Endothelial cell of umbilical vein (primary cell): ENCODE results near the gene PPFIBP1. TPM values are rescaled to one million over a fixed set of nuclear protein-coding genes. Genes with fewer than 3 reads are reported as not detected.

Source experiments
- BruUV-seq: library from RNA; stranded (reverse); fragments of 400-500 nt; replicated peaks from 2 replicates; lab custom pipeline; 2021; lab: Mats Ljungman, UMichigan
- CTCF ChIA-PET: fragments of 300-600, 350-600 bp; sonication (Branson Sonifier 250); formaldehyde crosslinking; loops from one replicate; lab custom pipeline; 2021; ENCODE audit warnings: antibody characterized with exemption, inconsistent platforms; lab: Charles Lee
- POLR2A ChIA-PET: fragments of 300-600, 350-600 bp; sonication (Branson Sonifier 250); formaldehyde crosslinking; loops from one replicate; lab custom pipeline; 2021; ENCODE audit warnings: antibody characterized with exemption, inconsistent platforms; lab: Charles Lee
- DNase-seq: peaks from one replicate; pipeline ENCODE4 v3.0.0-alpha.2; 2011; ENCODE audit warnings: low read depth, low spot score
- FAIRE-seq: peaks from 2 replicates; lab custom pipeline; 2011; peaks lifted over from hg19 to GRCh38; lab: Jason Lieb, UNC
- H2AFZ ChIP-seq: 2 replicates; pipeline ENCODE4 v1.6.0; 2012; ENCODE audit warnings: low read depth, low read length, control low read depth, inconsistent platforms
- H3K27ac ChIP-seq: 2 replicates; pipeline ENCODE4 v1.5.1; 2011; ENCODE audit warnings: low read depth, mild to moderate bottlenecking, control low read depth, low read length, moderate library complexity; ENCODE audit not compliant: insufficient read depth
- H3K27me3 ChIP-seq, 2 experiments: 2 replicates each; pipeline versions ENCODE4 v1.6.0 to v1.6.1; 2011; ENCODE audit warnings: low read length in 2 of 2, mixed read lengths in 1 of 2; ENCODE audit not compliant: control insufficient read depth in 2 of 2, insufficient read depth in 2 of 2
- H3K36me3 ChIP-seq, 2 experiments: 2 replicates in 1 of 2; 3 replicates in 1 of 2; pipeline ENCODE4 v1.5.1; 2011; ENCODE audit warnings: low read length in 2 of 2, mild to moderate bottlenecking in 1 of 2, moderate library complexity in 1 of 2; ENCODE audit not compliant: control insufficient read depth in 2 of 2, insufficient read depth in 2 of 2; ENCODE audit errors: extremely low read depth in 1 of 2
- H3K4me1 ChIP-seq: 3 replicates; pipeline ENCODE4 v1.5.1; 2011; ENCODE audit warnings: mild to moderate bottlenecking, low read length; ENCODE audit not compliant: control insufficient read depth, insufficient read depth; ENCODE audit errors: extremely low read depth
- H3K4me2 ChIP-seq: 2 replicates; pipeline ENCODE4 v1.6.1; 2011; ENCODE audit warnings: low read length, control low read depth, mixed read lengths; ENCODE audit not compliant: insufficient read depth
- H3K4me3 ChIP-seq, 3 experiments: fragments of 200-600 bp in 1 of 3; sonication (generic), shearing (Covaris generic) in 1 of 3; replicated peaks in 1 of 3; 2 replicates each; pipeline ENCODE4 v1.5.1; 2011 to 2016; ENCODE audit warnings: control low read depth in 3 of 3, low read length in 3 of 3, mild to moderate bottlenecking in 2 of 3, inconsistent platforms in 1 of 3, low read depth in 1 of 3, moderate library complexity in 1 of 3; ENCODE audit not compliant: insufficient read depth in 1 of 3
- H3K79me2 ChIP-seq: 2 replicates; pipeline ENCODE4 v1.6.0; 2012; ENCODE audit warnings: low read length, inconsistent platforms; ENCODE audit not compliant: control insufficient read depth, insufficient read depth
- H3K9ac ChIP-seq: replicated peaks from 2 replicates; pipeline ENCODE3; 2011; ENCODE audit warnings: low read length, control low read depth; ENCODE audit not compliant: insufficient read depth; ENCODE audit errors: extremely low read depth
- H3K9me1 ChIP-seq: replicated peaks from 3 replicates; pipeline ENCODE4 v1.6.0; 2011; ENCODE audit warnings: mild to moderate bottlenecking, low read length; ENCODE audit not compliant: control insufficient read depth, insufficient read depth; ENCODE audit errors: extremely low read depth
- H3K9me3 ChIP-seq: replicated peaks from 2 replicates; pipeline ENCODE4 v1.5.1; 2012; ENCODE audit warnings: low read length, inconsistent platforms; ENCODE audit not compliant: control insufficient read depth, insufficient read depth
- H4K20me1 ChIP-seq: replicated peaks from 2 replicates; pipeline ENCODE3; 2011; ENCODE audit warnings: mild to moderate bottlenecking, low read length; ENCODE audit not compliant: control insufficient read depth, insufficient read depth; ENCODE audit errors: extremely low read depth
- CTCF ChIP-seq, 2 donors: IDR thresholded peaks; 1 replicate in 1 of 2; 2 replicates in 1 of 2; pipeline ENCODE4 v1.5.1; 2011; ENCODE audit warnings: low read length in 2 of 2, mild to moderate bottlenecking in 2 of 2, moderate library complexity in 2 of 2, control low read depth in 1 of 2, inconsistent platforms in 1 of 2, low read depth in 1 of 2; ENCODE audit not compliant: insufficient read depth in 1 of 2; ENCODE audit errors: extremely low read depth in 1 of 2
- EZH2 ChIP-seq: IDR thresholded peaks from 2 replicates; pipeline ENCODE4 v1.6.1; 2012; ENCODE audit warnings: borderline replicate concordance, low read depth, mild to moderate bottlenecking, moderate library complexity, low read length, inconsistent platforms; ENCODE audit not compliant: severe bottlenecking
- FOS ChIP-seq: IDR thresholded peaks from 2 replicates; pipeline ENCODE4 v1.6.1; 2011; ENCODE audit warnings: mild to moderate bottlenecking, low read length, moderate library complexity, borderline replicate concordance; ENCODE audit not compliant: insufficient read depth
- GATA2 ChIP-seq: IDR thresholded peaks from 2 replicates; pipeline ENCODE4 v1.7.0; 2011; ENCODE audit warnings: low read depth, mild to moderate bottlenecking, moderate library complexity, mixed read lengths, low read length; ENCODE audit not compliant: insufficient read length, insufficient read depth
- JUN ChIP-seq: IDR thresholded peaks from 2 replicates; pipeline ENCODE4 v1.6.1; 2011; ENCODE audit warnings: borderline replicate concordance, low read depth; ENCODE audit not compliant: insufficient read length, insufficient read depth
- MAX ChIP-seq: IDR thresholded peaks from 2 replicates; pipeline ENCODE4 v1.6.1; 2011; ENCODE audit not compliant: insufficient read depth, insufficient read length
- MYC ChIP-seq: IDR thresholded peaks from one replicate; pipeline ENCODE4 v1.6.1; 2011; ENCODE audit warnings: mild to moderate bottlenecking, low read depth, low read length
- POLR2A ChIP-seq: IDR thresholded peaks from 2 replicates; pipeline ENCODE4 v1.6.1; 2012; ENCODE audit warnings: low read depth, mild to moderate bottlenecking, control low read depth, low read length
- POLR2AphosphoS5 ChIP-seq: IDR thresholded peaks from 2 replicates; pipeline ENCODE4 v1.6.1; 2012; ENCODE audit warnings: low read depth, mild to moderate bottlenecking, control low read depth, low read length, moderate library complexity; ENCODE audit not compliant: insufficient read depth
- dilution Hi-C: fragments of 300-500 bp; cut with MboI; formaldehyde crosslinking; loops from one replicate; pipeline ENCODE4 v1.15.0; 2019; ENCODE audit warnings: low sequenced_read_pairs; ENCODE audit not compliant: extremely low pct_ligation_motif_present
- intact Hi-C: fragments of 100-400 bp; cut with micrococcal nuclease; formaldehyde crosslinking; loops from one replicate; pipeline ENCODE4 v1.10.0; 2022
- polyA plus RNA-seq, 4 experiments: library from polyadenylated mRNA; depleted of rRNA in 3 of 4; stranded (reverse) in 3 of 4; unstranded in 1 of 4; fragments of >200 nt; gene quantifications; 2 replicates each; pipeline versions ENCODE4 v1.2.1 to v1.2.3, GENCODE V29; 2011 to 2012; ENCODE audit warnings: missing spikeins in 1 of 4
- total RNA-seq: library from RNA; stranded (reverse); gene quantifications from 2 replicates; pipeline ENCODE4 v1.2.3, GENCODE V29; 2021

The PPFIBP1 gene
- total and polyA plus RNA-seq, 2 donors (not counting 3 experiments of a cell fraction or from before 2014, with no cell fraction given): 45.5 to 154 TPM

- ChIA-PET POLR2A (no interaction called here), CTCF (interaction anchor here (1.2 kb wide), 1 partner anchor 32 kb away, joined by 4 read pairs; no protein-coding TSS in a partner anchor)
- intact Hi-C loops (loop anchor here (5.0 kb wide), 1 partner anchor 153 kb away; no protein-coding TSS in a partner anchor), dilution Hi-C loops (no loop called here)
- TF ChIP-seq MYC (no peak), EZH2 (no peak), POLR2A (no peak), FOS (no peak), POLR2AphosphoS5 (no peak), MAX (no peak), CTCF (IDR thresholded peaks at IDR 0.05; ENCODE audit: extremely low read depth in 1 of 2, insufficient read depth in 1 of 2, low read depth in 1 of 2, low read length in 2 of 2) (no peak), GATA2 (no peak), JUN (no peak)
- Histone ChIP-seq H2AFZ (no peak overlapping the region), H3K9me1 (no peaks in the 10 kb centered on the region), H3K36me3 (no peaks in the 10 kb centered on the region), H3K27me3 (no peaks in the 10 kb centered on the region), H3K4me2 (no peak overlapping the region), H3K9ac (no peak overlapping the region), H3K79me2 (peaks cover 54% of the 10 kb centered on the region), H4K20me1 (no peaks in the 10 kb centered on the region), H3K4me1 (peaks cover 52% of the 10 kb centered on the region), H3K9me3 (no peaks in the 10 kb centered on the region), H3K4me3 (no peak overlapping the region), H3K27ac (no peak overlapping the region)
- no TSS peak for BruUV-seq
- no peak for FAIRE-seq
- no peak for DNase-seq
These were observed 90.9 kb downstream of the PPFIBP1 start for GRCh38 chr12:27614866-27615265.
